Measurements from ENCODE around the gene CD93.

The CD93 gene

GRCh38 chr20:23083553-23084220, 2.4 kb downstream of the CD93 start:
- DNase-seq (ENCODE audit: low read depth in 2 of 2), result no peak

GRCh38 chr20:23082846-23083552, 3.1 kb downstream of the CD93 start:
- no peak for DNase-seq (ENCODE audit: low read depth in 2 of 2)

- DNase-seq (ENCODE audit: low read depth in 2 of 2), result no peak
Observed at GRCh38 chr20:23081263-23081819, 4.8 kb downstream of the CD93 start.

GRCh38 chr20:23080521-23080920, 5.6 kb downstream of the CD93 start:
- DNase-seq (ENCODE audit: low read depth in 2 of 2), result no peak

- DNase-seq (ENCODE audit: low read depth in 2 of 2), result no peak
Observed at GRCh38 chr20:23079926-23080325, 6.2 kb downstream of the CD93 start.

GRCh38 chr20:23079016-23079351, 7.1 kb downstream of the CD93 start:
- DNase-seq (ENCODE audit: low read depth in 2 of 2), result no peak

GRCh38 chr20:23078351-23079015, 7.6 kb downstream of the CD93 start:
- no peak for DNase-seq (ENCODE audit: low read depth in 2 of 2)

- DNase-seq (ENCODE audit: low read depth in 2 of 2), result no peak
Observed at GRCh38 chr20:23077277-23077676, 8.8 kb downstream of the CD93 start.

GRCh38 chr20:23074052-23074451, 12.1 kb downstream of the CD93 start:
- no peak for DNase-seq (ENCODE audit: low read depth in 2 of 2)

- DNase-seq (ENCODE audit: low read depth in 2 of 2), result no peak
Observed at GRCh38 chr20:23072892-23073586, 13.1 kb downstream of the CD93 start.

- no peak for DNase-seq (ENCODE audit: low read depth in 2 of 2)
Observed at GRCh38 chr20:23071996-23072395, 14.1 kb downstream of the CD93 start.

- DNase-seq (ENCODE audit: low read depth in 2 of 2), result no peak
Observed at GRCh38 chr20:23071398-23071797, 14.7 kb downstream of the CD93 start.

GRCh38 chr20:23069108-23069507, 17.0 kb downstream of the CD93 start:
- DNase-seq (ENCODE audit: low read depth in 2 of 2), result no peak

- DNase-seq (ENCODE audit: low read depth in 2 of 2), result no peak
Observed at GRCh38 chr20:23068283-23068682, 17.8 kb downstream of the CD93 start.

- DNase-seq (ENCODE audit: low read depth in 2 of 2), result no peak
Observed at GRCh38 chr20:23066772-23067171, 19.4 kb downstream of the CD93 start.

- no peak for DNase-seq (ENCODE audit: low read depth in 2 of 2)
Observed at GRCh38 chr20:23065266-23066201, 20.6 kb downstream of the CD93 start.

GRCh38 chr20:23063581-23063980, 22.5 kb downstream of the CD93 start:
- DNase-seq (ENCODE audit: low read depth in 2 of 2), result no peak

GRCh38 chr20:23063168-23063567, 23.0 kb downstream of the CD93 start:
- DNase-seq (ENCODE audit: low read depth in 2 of 2), result no peak

GRCh38 chr20:23062632-23063031, 23.5 kb downstream of the CD93 start:
- DNase-seq (ENCODE audit: low read depth in 2 of 2), result no peak

- no peak for DNase-seq (ENCODE audit: low read depth in 2 of 2)
Observed at GRCh38 chr20:23061734-23062561, 24.2 kb downstream of the CD93 start.
